H7 (cell line): ENCODE results near the gene STK10. TPM values are rescaled to one million over a fixed set of nuclear protein-coding genes. Genes with fewer than 3 reads are reported as not detected.

Source experiments
- DNase-seq: peaks from one replicate; pipeline ENCODE4 v3.0.0; 2012
- H3K27me3 ChIP-seq: 2 replicates; pipeline ENCODE4 v1.6.0; 2011; ENCODE audit warnings: mild to moderate bottlenecking, low read length; ENCODE audit not compliant: control insufficient read depth, insufficient read depth
- H3K36me3 ChIP-seq: replicated peaks from 2 replicates; pipeline ENCODE4 v1.5.1; 2011; ENCODE audit warnings: low read length; ENCODE audit not compliant: control insufficient read depth, insufficient read depth
- H3K4me3 ChIP-seq: 2 replicates; pipeline ENCODE4 v1.5.1; 2011; ENCODE audit warnings: low read depth, mild to moderate bottlenecking, control low read depth, low read length, moderate library complexity; ENCODE audit not compliant: insufficient read depth
- total RNA-seq: library from RNA; depleted of rRNA; stranded (reverse); fragments of >200 nt; shearing (Covaris generic); gene quantifications from 2 replicates; pipeline ENCODE4 v1.2.3, GENCODE V29; 2014; rRNA removed

The STK10 gene
- total RNA-seq, 1 experiment from 2014 or later = 7.4 TPM

GRCh38 chr5:171999100-171999499 is 188.9 kb downstream of the STK10 start:
- Histone ChIP-seq H3K4me3 (no peak overlapping the region), H3K36me3 (no peaks in the 10 kb centered on the region; the same call in 1 of the 2 replicates), H3K27me3 (no peaks in the 10 kb centered on the region)
- DNase-seq = no peak

DNA sequence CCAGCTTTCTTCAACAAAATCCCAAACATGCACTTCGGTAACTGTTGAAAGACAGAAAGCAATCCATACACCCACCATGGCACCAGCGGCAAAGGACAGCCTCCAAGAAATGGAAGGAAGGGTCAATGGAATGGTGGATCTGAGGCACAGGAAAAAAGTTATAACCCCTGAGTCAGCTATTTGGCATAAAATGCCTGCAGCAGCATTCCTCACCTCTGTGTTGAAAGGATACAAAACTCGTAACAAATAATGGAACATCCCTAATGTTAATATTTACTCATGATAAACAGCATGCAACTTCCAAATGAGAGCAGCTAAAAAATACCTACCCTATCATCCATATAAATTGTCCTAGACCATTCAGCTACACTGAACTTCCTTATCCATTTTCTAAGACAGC is 191.0 kb downstream of the STK10 start:
- Histone ChIP-seq H3K4me3 (no peak overlapping the region), H3K27me3 (no peaks in the 10 kb centered on the region), H3K36me3 (peaks cover 2% of the 10 kb centered on the region)
- no peak for DNase-seq

DNA sequence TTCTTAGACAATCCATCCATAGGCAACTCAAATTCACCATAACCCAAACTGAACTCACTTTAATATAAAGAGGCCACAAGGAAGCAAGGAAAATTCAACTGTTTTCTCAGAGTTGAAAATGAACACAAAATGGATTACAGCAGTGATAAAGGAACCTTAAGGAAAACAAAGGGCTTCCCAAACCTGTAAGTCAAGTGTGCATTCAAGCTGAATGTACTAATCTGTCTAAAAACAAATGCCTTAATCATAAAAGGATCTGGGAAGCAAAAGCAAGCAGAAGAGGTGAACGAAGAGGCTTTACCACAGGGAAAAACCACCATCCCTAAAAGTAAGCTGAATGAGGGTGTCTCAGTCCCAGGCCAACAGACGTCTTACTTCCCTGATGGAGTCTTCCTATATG is 195.2 kb downstream of the STK10 start:
- Histone ChIP-seq H3K27me3 (no peaks in the 10 kb centered on the region), H3K36me3 (peaks cover 2% of the 10 kb centered on the region), H3K4me3 (no peak overlapping the region)
- DNase-seq = no peak

DNA sequence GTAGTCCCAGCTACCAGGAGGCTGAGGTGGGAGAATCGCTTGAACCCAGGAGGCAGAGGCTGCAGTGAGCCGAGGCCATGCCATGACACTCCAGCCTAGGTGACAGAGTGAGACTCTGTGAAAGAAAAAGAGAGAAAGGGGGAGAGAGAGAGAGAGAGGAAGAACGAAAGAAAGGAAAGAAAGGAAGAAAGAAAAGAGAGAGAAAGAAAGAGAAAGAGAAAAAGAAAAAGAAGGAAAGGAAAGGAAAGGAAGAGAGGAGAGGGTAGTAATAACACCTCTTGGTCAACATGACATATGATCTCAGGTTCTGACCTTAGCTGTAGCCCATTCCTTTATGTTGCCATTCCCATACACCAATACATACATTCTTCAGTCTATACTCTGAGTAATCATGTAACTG is 195.7 kb downstream of the STK10 start:
- DNase-seq = no peak
- Histone ChIP-seq H3K36me3 (peaks cover 2% of the 10 kb centered on the region), H3K27me3 (no peaks in the 10 kb centered on the region), H3K4me3 (no peak overlapping the region)

Other genes starting within 250 kb of the STK10 start
- gene FBXW11, start 181.6 kb downstream of the STK10 start, total RNA-seq = 53.7 and 67.2 TPM in 2 replicates
- gene EFCAB9, start 5.9 kb upstream of the STK10 start, total RNA-seq = not detected in 2 replicates
- 29.2 and 34.7 TPM in 2 replicates for gene UBTD2, start 95.5 kb upstream of the STK10 start, total RNA-seq